HG02571 (cell line): ENCODE results near the gene INSRR.

Source experiments
- ATAC-seq: cut with Tn5 transposase; IDR thresholded peaks from one replicate; pipeline ENCODE4 v1.9.1; 2021; ENCODE audit warnings: mild to moderate bottlenecking, moderate library complexity; ENCODE audit not compliant: unreplicated experiment

The INSRR gene

DNA sequence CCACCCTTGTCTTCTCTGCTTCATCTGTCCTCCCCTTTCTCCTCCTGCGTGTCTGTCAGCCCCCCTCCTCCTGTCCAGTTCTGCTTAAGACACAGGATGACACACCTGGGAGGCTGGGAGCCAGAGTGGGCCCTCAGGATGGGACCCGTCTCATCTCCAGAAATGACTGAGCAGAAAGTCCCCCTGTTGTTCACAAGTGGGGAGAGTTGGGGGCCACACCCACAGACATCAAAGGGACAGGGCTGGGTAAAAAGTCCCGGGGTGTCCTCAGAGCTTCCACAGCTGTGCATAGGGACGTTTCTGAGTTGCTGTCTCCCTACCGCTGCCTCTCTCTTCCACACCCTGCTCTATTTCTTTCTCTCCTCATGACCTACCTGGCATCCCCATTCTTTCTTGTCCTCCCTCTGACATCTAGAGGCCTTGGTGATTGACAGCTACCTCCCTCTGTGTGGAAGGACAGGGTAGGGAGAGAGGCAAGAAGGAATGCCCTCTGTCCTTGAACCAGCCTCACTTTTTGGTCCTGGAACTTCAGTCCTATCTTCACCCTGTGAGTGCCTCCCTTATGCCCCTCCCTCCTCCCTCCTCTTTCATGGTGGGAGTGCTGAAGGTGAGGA is 22.8 kb downstream of the INSRR start:
- peak; percentile 47 for ATAC-seq

DNA sequence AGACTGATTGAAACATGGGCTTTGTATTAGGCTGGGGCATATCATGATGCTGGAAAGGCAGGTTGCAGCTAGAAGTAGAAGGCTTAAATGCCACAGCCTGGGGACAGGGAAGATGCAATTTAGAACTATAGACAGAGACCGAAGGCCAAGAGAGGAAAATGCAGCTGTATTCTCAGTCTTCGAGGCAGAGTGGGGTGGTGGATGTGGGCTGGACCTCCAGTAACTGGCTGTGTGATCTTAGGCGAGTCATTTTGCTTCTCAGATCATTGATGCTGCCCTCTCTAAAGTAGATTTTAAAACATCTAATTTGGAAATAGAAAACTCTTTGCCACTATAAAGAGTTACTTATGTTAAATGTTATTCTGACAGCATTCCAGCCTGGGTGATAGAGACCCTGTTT is 24.6 kb downstream of the INSRR start:
- ATAC-seq, result no peak

DNA sequence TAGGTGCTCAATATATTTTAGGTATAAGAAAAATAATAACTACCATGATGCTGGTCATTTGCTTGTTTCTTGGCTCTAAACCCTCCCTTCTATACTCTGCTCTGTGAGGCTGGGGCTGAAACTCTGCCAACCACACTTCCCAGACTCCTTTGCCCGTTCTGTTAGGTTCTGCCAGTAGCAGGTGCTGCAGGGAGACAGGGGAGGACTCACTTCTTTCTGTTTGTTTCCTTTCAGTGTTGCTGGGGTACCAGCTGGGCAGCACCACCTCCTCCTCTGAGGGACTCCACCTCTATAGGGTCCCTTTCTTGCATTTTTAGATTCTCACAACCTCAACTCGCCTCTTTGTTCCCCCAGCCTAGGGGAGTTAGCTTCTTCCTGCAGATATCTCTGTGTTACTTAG is 25.3 kb downstream of the INSRR start:
- no peak for ATAC-seq

DNA sequence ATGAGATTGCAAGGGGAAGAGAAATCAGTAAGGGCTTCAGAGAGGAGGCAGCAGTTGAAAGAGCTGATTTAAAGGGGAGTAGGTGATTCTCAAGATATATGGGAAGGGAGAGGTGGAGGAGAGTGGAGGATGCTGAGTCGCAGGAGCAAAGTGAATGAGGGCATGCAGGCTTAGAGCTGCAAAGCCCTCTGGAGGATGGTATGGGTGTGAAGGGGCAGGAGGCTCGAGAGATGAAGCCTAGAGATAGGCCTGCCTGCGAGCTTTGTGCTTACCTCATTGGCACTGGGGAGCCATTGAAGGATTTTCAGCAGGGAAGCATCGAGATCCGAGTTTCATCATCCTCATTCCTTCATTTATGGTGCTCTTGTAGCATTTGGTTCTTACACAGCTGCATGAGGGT is 26.5 kb downstream of the INSRR start:
- no peak for ATAC-seq

DNA sequence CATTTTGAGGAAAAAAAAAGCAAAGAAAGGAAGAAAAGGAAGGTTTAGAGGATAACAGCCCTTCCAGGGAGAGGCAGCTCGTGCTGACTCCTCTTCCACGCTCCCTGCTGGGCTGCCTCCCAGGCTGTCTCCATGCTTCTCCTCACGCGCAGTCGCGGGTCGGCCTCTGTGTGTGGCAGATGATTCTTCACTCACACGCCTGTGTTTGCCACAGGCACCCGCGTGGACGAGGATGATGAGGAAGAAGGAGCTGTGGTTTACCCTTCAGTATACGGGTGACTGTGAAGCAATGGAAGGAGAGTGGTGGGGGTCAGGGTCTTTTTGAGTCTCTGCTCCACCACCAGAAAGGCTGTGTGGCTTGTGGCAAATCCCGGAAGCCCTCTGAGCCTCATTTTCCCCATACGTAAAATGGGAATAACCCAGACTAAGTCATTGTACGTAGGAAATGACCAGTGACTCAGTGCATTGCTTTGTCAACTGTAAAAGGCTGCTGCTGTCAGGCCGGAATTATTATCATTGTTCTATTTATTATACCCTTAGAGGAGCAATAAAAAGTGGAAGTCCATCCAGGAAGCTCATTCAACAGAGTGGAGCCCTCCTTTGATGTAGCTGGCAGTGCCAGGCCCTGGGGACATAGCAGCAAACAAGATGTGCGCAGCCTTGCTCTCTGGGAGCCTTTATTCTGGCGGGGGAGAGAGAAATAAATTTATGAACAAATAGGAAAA is 30.4 kb downstream of the INSRR start:
- ATAC-seq, result no peak

DNA sequence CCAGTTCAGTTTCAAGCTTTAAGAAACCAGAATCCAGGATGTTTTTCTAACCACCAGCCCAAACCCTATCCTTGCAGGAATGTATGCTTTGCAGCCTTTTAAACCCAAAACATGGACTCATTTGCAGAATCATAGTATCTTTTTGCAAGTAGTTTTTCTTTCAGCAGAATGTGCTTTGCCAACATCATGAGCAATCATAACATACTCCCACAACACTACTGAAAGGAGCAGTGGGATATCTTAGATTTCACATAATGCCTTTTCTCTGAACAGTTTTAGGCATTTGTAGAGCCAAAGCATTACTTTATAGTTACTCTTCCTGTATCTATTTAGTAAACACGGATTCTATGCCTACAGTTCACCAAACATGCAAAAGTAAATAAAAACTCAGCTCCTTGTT is 32.3 kb downstream of the INSRR start:
- ATAC-seq, result no peak

DNA sequence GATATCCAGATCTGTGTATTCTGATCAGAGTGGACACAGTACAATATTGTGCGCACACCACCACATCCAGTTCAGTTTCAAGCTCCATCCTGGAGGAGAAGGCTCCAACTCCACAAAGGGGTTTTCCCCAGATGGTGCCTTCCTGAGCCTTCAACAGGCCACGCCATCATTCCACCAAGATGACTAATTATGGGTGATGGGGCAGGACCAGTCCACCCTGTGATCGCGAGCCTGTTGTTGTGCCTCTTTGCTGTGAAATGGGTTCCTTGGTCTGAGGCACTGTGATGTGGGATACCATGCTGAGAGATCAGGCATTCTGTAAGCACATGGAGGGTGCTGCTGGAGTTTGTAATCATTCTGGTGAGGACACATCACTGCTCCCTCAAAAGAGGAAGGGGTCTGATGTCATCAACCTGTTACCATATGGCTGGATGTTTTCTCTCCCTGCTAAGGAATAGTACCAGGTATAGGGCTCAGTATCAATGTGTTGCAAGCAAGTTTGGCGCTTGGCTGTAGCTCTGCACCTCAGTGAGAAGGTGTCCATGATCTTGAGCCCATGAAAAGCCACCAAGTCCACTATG is 35.6 kb downstream of the INSRR start:
- ATAC-seq, result no peak

DNA sequence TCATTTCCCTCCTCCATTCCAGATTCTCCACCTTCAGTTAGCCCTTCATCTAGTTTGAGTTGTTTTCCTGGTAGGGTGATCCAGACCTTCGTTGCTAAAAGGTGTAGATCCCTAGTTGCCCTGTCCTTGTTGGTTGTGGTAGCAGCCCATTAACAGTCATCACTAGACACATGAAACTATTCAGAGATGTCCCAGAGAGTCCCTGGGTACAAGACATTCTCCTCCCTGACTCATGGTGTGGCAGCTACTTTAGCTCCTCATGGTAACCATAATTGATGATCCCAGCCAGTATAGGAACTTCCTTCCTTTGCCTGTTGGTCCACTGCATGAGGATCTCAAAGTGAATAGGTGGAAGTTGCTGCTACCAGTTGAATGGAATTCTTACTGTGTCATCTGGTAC is 36.2 kb downstream of the INSRR start:
- ATAC-seq, result no peak

DNA sequence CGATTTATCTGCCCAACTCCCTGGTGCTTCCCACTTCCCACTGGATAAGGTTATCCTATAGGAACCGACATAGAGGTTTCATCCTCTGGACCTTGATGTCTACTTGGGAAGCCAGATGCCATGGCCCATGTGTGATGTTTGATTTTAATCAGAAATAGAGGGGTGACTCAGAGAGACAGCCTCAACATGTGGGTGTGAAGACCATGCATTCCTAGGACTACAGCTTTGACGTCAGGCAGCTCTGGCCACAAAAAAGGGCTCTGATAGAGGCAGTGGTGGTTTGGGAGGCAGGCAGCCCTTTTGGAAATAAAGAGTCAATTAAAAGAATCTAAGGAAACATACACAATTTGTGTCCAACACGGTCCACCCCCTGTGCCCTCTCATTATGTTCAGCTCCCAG is 37.1 kb downstream of the INSRR start:
- no peak for ATAC-seq

DNA sequence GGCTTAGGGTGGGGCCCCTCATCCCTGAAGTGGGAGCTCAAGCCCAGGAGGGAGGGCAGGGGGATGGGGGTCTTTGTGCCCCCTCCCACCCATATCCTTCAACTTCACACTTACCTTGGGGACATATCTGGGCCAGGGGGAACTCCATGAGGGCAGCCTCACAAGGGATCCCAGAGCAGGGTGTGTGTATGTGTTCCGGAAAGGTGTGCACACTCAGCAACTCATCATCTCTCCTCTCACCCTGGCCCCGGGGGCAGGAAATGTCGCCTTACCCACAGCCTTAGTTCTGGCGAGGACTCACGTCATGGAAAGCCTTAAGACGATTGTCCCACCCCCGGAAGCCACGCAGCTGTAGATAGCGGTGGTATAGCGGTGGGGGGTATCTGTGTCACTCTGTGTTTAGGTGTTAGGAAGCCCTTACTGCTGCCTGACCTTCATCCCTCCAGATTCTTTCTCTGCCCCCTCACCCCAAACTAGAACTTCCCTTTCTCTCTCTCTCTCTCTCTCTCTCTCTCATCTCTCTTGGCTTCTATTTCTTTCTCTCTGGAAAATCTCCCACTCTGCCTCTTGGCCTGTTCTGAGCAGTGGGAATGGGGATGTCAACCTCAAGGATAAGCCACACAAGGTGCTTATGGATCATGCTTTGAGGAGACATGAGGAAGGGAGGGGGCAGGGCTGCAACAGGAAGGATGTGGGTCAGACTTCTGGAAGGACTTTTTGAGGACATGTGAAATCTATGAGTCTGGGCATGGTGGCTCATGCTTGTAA is 42.2 kb downstream of the INSRR start, which contains the start of gene SH2D2A:
Gene SH2D2A (minus strand): TSS at position 288 of the 768 bp plus-strand sequence. CDS start 140 bp downstream, at position 148.
- ATAC-seq, result no peak

DNA sequence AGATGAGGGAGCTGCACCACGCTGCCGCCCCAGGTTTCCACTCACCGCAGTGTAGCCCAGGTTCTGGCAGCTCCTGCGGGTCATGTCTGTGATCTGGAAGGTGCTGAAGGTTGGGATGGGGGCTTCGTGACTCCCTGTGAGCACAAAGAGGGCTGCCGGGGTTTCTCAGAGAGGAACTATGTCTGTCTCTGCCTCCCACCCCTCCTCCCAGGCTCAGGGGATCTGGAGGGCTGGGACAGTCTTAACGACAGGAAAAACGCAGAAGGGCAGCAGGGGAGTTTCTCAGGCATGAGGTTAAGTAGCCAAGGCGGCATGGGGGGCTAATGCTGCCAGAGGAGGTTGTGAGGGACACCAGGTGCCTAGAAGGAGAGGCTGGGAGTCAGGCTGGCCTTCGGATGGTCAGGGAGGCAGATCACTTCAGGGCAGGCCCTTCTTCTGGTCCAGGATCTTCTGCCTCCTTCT is 42.9 kb downstream of the INSRR start:
- ATAC-seq, result no peak

DNA sequence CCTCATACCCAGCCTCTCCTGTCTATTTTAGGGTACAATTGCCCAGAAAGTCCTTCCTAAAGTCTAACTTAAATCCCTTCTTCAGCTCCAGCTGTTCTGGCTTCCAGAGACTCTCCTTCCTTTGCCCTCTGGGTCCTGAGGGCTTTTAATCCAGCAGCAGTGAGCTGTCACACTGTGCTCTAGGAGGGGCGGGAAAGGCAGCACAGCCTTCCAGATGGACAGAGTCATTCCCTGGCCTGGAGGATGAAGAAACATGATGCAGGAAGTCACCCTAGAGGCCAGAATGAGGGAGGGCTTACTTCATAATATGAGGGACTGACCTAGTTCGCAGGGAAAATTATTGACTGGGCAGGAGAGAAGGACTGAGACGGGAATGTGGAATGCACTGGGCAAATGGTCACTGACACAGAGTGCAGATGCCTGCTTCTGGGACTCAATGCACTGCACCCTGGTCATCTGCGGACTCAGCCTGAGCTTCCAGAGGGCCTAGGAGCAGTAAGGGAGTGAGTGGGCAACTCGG is 43.5 kb downstream of the INSRR start:
- ATAC-seq, result no peak

DNA sequence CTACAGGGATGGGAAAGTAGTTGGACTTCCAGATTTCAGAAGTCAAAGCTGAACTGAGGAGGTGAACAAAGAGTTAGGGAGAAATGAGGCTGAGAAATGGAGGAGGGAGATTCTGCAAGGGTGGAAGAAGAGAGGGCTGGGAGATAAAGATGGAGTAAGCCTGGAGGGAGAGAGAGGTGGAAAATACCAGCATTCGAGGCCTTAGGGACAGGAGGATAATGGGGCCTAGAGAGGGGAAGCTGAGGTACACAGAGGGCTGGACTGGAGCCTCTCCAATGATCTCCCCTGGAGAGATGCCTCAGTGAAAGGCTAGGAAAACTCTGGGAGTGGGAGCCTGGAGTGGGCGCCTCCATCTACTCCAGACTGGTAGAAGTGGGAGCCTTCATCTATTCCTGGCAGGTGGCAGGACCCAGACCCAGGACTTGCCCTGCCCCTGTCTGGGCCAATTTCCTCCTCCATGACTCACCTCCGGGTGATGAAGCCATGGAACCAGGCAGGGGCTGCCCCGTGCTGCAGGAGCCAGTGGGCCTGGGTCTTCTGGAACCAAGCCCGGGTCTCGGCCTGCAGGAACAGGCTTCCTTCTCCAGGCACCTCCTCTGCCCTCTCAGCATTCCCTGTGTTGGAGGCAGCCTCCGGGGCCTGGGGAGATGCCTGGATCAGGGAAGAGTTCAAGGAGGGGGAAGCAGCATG is 44.2 kb downstream of the INSRR start:
- ATAC-seq, result no peak

DNA sequence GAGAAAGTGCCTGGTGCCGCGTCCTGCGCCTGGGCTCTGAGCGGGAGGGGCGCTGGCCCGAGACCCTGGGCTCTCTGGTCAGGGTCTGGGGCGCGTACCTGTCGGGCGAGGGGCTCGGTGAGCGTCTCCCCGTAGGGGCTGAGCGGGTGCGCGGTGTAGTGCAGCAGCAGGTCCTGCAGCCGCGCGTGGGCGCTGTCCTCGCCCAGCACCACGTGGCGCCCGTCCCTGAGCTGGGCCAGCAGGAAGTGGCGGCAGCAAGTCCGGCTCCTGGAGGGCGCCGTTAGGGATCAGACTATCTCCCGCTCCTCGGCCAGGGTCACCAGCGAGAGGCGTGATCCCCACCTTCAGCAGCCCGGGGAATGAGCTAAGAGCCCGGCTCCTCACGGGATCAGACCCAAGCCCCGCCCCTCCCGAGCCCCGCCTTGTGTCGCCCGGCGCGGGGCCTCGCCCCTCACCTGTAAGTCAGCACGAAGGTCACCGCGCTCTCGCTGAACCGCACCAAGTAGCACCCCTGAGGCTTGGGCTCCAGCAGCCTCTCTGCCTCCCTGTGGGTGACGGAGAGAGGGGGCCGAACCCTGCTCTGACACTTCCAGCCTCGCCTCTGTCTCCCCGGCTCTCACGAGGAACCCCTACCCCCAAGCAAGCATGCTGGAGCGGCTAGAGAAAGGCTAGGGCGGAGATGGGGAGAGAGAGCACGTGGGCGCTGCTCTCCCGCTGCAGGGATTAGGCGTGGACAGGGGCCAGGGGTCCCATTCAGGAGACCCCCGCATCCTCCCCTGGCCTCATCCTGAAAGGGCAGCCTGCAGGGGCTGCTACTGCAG is 45.0 kb downstream of the INSRR start:
- ATAC-seq, result no peak

DNA sequence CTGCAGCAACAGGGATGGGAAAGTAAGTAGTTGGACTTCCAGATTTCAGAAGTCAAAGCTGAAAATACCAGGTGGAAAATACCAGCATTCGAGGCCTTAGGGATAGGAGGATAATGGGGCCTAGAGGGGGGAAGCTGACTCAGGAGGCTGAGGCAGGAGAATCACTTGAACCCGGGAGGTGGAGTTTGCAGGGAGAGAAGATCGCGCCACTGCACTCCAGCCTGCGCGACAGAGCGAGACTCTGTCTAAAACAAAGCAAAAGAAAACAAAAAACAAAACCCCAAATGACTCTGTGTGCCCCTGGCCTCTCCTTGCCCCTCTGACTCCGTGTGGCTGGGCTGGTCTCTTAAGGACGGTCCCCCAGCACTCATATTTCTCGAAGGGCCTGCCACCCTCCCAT is 45.6 kb downstream of the INSRR start:
- ATAC-seq, result no peak

DNA sequence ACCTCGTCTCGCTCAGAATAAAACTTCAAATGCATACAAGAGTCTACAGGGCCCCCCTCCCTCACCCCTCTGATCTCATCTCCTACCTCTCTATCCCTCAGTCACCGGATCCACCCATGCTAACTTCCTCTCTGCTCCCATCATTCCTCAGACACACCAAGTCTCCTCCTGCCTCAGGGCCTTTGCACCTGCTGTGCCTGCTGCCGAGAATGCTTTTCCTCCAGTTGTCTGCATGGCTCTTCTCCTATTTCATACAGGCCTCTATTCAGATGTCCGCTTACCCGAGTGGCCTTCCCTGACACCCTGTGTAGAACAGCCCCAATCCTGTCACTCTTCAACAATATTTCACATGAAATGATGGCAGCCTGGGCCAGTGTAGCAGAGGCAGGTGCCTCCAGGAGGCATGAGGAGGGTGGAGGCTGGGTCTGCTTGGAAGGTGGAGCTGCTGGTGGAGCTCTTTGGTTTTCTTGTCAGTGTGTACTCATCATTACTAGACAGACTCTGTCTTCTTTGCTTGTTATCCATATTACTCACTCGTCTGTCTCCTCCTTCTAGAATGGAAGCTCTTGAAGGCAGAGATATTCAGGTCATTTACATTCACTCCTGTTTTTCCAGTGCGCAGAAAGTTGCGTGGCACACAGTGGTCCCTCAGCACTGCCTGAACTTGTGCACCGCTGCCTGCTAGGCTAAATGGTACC is 46.5 kb downstream of the INSRR start:
- ATAC-seq, result no peak

DNA sequence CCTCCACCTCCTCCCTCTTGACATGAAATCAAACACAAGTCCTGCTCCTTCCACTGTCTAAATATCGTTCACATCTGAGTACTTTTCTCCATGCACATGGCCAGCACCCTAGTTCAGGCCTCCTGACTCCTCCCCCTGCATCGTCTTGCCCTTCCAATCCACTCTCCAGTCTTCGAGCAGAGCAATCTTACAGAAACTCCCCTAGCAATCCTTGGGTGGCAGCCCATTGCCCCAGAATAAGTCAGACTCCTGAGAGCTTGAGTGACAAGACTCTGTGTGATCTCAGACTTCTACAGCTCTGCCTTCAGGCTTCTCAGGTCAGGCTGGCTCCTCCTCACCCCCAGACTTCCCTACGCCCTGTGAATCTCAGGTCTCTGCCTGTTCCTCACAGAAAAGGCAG is 47.7 kb downstream of the INSRR start:
- no peak for ATAC-seq

DNA sequence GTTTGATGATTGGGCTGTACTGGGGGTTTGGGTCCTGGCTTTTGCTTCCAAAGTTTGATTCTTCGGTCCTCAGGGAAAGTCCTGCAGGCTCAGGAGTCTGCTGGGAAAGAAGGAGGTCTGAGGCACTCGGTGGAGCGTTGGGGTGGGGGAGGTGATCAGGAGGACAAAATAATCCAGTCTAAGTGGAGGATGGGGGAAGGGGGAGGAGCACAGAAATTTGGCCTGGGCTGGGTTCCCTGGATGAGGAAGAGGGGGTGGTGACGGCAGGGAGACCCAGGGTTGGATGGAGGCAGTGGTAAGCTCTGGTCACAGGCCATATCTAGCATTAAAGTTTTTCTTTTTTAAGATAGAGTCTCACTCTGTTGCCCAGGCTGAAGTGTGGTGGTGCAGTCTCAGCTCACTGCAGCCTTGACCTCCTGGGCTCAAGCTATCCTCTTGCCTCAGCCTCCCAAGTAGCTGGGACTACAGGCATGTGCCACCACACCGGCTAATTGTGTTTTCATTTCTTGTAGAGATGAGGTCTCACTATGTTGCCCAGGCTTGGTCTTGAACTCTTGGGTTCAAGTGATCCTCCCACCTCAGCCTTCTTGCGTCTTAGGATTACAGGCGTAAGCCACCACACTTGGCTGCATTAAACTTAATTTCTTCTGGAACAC is 49.1 kb downstream of the INSRR start:
- ATAC-seq, result no peak

DNA sequence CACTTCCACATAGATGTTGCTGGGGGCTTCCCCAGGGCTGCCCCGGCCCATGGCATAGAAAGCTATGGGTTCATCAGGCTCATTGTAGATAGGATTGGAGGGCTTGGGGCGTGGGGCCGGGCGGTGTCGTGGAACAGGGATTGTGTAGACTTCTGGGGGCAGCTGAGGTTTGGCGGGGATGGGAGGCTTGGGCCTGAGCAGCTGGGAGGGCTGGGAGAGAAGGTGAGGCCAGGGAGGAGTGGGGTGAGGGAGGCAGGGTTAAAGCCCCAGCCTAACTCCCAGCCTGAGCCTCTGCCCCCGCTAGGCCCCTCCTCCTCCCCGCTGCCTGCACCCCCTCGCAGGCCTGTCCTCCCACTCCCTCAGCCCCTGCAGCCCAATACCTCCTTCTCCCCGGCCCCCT is 49.6 kb downstream of the INSRR start:
- ATAC-seq, result no peak
